Brain microvascular endothelial cell (primary cell): ENCODE results near the gene GBX2.

Experiments used
- DNase-seq: peaks from one replicate; pipeline ENCODE4 v3.0.0-alpha.2; 2020
- H3K27ac ChIP-seq: fragments of 250-450 bp; sonication (Bioruptor Pico); 2 replicates; pipeline ENCODE4 v1.5.1; 2020; ENCODE audit warnings: mild to moderate bottlenecking, moderate library complexity
- H3K27me3 ChIP-seq: fragments of 250-450 bp; sonication (Bioruptor Pico); replicated peaks from 2 replicates; pipeline ENCODE4 v1.5.1; 2020; ENCODE audit warnings: mild to moderate bottlenecking
- H3K36me3 ChIP-seq: fragments of 250-450 bp; sonication (Bioruptor Pico); replicated peaks from 2 replicates; pipeline ENCODE4 v1.5.1; 2020; ENCODE audit warnings: mild to moderate bottlenecking
- H3K4me3 ChIP-seq: 2 replicates; pipeline ENCODE4 v1.5.1; 2011; ENCODE audit warnings: low read depth, mild to moderate bottlenecking, control low read depth, low read length, moderate library complexity
- in situ Hi-C: cut with HindIII; loops from 2 replicates; pipeline ENCODE4 v1.10.0; 2017; ENCODE audit warnings: low sequenced_read_pairs, low pct_ligation_motif_present
- TF ChIP-seq, protein P1 (sequence below): IDR thresholded peaks from 2 replicates; pipeline ENCODE4 v1.5.1; 2011; ENCODE audit warnings: low read depth, mild to moderate bottlenecking, moderate library complexity, low read length, control low read depth, inconsistent platforms; ENCODE audit errors: missing control alignments

GBX2 gene

DNA sequence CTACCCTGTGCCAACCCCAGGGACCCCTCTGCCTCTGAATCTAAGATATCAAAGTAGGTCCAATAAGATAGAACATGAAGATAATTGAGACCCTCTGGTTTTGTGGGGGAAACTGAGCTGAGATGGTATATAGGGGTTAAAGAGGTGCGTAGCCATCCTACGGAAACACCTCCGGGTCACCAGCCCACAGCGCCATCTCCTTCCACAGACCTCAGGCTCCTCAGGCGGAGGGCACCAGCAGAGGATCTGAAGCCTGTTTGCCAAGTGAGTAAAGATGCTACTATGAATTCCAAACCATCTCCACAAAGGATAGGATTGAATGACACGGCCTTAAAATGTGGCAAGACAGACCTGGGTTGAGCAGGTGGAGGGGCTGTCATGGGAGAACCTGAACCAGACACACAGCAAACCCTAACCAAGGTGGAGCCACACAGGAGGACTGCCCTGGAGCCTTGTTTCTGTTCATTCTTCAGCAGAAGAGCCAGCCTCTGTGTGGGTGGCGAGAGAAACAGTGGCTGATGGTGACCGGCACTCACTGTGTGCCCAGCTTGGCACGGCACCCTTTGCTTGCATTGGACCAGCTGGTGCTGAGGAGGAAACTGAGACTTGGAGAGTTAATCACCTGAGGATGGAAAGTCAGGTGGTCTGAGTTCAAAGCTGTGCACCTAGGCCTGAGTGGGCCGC, 10.2 kb downstream of the GBX2 start:
- H3K36me3 ChIP-seq: no peaks in the 10 kb centered on the region
- no peak overlapping the region for H3K4me3 ChIP-seq
- in situ Hi-C loops: no loop called here
- no peak for DNase-seq
- H3K27me3 ChIP-seq: peaks cover 2% of the 10 kb centered on the region
- TF ChIP-seq, protein P1, sequence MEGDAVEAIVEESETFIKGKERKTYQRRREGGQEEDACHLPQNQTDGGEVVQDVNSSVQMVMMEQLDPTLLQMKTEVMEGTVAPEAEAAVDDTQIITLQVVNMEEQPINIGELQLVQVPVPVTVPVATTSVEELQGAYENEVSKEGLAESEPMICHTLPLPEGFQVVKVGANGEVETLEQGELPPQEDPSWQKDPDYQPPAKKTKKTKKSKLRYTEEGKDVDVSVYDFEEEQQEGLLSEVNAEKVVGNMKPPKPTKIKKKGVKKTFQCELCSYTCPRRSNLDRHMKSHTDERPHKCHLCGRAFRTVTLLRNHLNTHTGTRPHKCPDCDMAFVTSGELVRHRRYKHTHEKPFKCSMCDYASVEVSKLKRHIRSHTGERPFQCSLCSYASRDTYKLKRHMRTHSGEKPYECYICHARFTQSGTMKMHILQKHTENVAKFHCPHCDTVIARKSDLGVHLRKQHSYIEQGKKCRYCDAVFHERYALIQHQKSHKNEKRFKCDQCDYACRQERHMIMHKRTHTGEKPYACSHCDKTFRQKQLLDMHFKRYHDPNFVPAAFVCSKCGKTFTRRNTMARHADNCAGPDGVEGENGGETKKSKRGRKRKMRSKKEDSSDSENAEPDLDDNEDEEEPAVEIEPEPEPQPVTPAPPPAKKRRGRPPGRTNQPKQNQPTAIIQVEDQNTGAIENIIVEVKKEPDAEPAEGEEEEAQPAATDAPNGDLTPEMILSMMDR: no peak
- no peak overlapping the region for H3K27ac ChIP-seq

DNA sequence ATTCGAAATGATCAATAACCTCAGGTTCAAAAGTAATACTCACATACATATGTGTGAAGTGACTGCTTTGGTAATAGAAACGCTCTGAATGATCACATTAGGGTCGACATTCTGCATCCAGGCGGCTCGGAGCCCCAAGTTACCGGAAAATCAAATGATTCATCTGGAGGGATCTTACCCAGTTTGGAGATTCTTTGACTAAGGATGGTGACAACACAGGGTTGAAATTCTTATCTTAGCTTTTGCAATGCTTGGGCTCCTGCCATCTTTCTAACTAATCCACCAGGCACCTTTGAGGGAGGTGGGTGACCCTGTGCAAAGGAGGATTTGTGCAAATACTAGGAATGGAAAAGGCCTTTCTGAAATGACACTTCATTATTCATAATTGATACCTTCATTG, 10.8 kb downstream of the GBX2 start:
- Histone ChIP-seq H3K27me3 (peaks cover 2% of the 10 kb centered on the region), H3K27ac (no peak overlapping the region), H3K36me3 (no peaks in the 10 kb centered on the region), H3K4me3 (no peak overlapping the region)
- DNase-seq: no peak
- in situ Hi-C loops: no loop called here
- TF ChIP-seq, protein P1: no peak

DNA sequence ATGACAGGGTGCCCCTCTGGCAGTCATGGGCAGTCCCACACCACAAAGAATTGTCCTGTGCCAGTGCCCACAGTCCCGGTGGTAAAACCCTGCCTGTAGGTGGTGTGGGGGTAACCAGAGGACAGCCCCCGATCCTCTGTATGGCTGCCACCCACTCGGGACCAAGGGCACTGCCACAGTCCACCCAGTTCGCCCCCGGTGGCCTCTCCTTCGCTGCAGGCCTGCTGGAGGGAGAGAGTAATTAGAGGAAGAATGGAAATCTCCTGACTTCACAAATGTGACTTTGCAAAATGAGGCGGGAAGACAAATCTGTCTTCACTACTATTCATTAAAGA, 11.4 kb downstream of the GBX2 start:
- in situ Hi-C loops: no loop called here
- DNase-seq: no peak
- Histone ChIP-seq H3K36me3 (no peaks in the 10 kb centered on the region), H3K27me3 (peaks cover 2% of the 10 kb centered on the region), H3K27ac (no peak overlapping the region), H3K4me3 (no peak overlapping the region)
- TF ChIP-seq, protein P1: no peak

DNA sequence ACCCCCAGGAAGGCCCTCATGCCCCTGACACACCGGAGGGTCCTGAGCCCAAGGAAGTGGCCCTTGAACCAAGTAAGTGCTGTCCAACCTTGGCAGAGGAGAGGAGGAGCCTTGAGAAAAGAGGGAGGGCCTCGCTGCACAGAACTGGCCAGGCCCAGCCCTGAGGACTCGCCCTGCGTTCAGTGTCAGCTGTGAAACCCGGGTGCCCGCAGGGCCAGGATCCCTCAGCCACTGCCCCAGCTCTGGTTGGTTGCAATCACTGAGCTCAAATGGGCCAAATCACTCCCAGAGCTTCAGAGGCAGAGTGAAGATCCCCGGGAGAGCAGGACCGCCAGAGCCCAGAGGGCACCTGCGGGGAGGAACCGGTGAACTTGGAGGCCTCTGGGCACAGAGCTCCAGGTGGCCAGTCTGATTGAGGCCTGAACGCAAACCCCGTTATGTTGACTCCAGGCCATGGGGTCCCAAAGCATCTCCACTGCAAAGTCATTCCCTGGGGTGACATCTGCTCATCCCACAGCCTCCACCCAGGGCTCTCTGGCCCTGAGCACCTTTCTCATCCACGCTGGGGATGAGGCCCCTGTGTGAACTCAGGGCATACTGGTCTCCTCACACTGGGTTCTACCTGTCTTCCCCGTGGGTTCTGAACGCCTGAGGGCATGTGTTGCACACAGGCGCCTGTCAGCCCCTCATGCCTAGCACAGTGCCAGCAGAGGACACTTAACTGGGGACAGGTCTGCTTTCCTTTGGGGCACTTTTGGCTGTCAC, 11.9 kb downstream of the GBX2 start:
- no peaks in the 10 kb centered on the region for H3K36me3 ChIP-seq
- no peak overlapping the region for H3K4me3 ChIP-seq
- in situ Hi-C loops: no loop called here
- no peak overlapping the region for H3K27ac ChIP-seq
- no peak for DNase-seq
- H3K27me3 ChIP-seq: peaks cover 2% of the 10 kb centered on the region
- TF ChIP-seq, protein P1: no peak

GRCh38 chr2:236155406-236155805, 12.8 kb downstream of the GBX2 start:
- TF ChIP-seq, protein P1: no peak
- Histone ChIP-seq H3K4me3 (no peak overlapping the region), H3K36me3 (no peaks in the 10 kb centered on the region), H3K27ac (no peak overlapping the region), H3K27me3 (peaks cover 2% of the 10 kb centered on the region)
- in situ Hi-C loops: no loop called here
- DNase-seq: no peak

GRCh38 chr2:236146436-236146835, 21.8 kb downstream of the GBX2 start:
- in situ Hi-C loops: no loop called here

More at GRCh38 chr2:236146436-236146835, 21.8 kb downstream of the GBX2 start:
- TF ChIP-seq, protein P1: no peak
- H3K4me3 ChIP-seq: no peak overlapping the region
- DNase-seq: no peak
- H3K36me3 ChIP-seq: no peaks in the 10 kb centered on the region
- H3K27me3 ChIP-seq: no peaks in the 10 kb centered on the region
- no peak overlapping the region for H3K27ac ChIP-seq
